HG03108 (cell line): Measurements from ENCODE around the gene STK32A.

Experiments used
- ATAC-seq: cut with Tn5 transposase; IDR thresholded peaks from one replicate; pipeline ENCODE4 v1.9.1; 2021; ENCODE audit warnings: moderate library complexity; ENCODE audit not compliant: unreplicated experiment

STK32A gene

DNA sequence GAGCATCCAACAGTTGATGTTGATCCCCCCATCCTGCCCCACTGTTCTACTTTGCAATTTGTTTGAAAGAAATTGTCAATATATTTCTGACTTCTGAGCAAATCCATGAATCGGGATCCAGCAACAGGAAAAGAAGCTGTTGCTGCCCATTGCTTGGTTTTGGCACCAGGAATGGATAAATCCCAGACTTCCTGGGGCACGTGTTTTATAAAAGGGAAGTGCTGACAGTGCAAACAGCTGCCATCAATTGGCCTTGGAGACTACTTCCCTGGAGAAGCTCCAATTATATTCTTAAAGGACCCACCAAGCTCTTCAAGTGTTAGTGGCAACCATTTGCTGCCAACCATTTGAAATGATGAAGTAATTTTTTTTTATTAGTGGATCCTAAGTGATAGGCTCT, 13.7 kb downstream of the STK32A start:
- ATAC-seq: no peak

DNA sequence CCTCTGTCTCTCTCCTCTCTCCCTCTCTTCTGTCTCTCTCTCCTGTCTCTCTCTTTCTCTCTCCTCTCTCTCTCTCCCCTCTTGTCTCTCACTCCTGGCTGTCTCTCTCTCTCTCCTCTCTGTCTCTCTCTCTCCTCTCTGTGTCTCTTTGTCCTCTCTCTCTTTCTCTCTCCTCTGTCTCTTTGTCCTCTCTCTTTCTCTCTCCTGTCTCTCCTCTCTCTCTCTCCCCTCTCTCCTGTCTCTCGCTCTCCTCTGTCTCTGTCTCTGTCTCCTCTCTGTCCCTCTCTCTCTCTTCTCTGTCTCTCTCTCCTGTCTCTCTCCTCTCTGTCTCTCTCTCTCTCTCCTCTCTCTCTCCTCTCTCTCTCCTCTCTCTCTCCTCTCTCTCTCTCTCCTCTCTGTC, 25.0 kb downstream of the STK32A start:
- ATAC-seq: no peak

DNA sequence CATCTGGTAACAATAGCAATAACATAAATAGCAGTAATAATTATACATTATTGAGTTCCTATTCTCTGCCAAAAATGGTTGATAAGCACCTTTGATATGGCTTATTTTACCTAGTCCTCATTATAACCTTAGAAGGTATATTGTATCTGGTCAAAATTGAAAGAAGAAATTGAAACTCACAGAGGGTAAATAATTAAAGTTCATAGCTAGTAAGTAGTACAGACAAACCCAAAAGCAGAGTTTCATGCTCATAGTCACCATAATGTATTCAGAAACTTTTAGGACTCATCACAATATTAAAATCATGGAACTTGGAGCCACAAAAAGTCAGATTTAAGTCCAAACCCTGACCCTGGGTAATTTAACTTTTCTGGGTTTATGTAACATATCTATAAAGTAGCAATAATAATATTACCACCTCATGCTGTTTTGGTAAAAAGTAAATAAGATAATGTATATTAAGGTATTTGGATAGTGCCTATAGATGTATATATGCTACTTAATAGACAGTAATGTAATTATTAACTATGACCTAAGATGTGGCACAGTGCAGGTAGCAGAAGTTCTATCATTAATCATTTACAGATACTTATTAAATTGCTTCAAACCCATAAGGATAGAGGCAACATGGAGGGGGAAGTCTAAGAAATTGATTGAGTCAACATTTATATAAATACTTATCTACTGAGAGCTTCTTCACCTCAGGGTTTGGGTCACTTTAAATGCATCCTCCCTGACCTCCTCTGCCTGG, 32.4 kb downstream of the STK32A start:
- ATAC-seq: no peak

DNA sequence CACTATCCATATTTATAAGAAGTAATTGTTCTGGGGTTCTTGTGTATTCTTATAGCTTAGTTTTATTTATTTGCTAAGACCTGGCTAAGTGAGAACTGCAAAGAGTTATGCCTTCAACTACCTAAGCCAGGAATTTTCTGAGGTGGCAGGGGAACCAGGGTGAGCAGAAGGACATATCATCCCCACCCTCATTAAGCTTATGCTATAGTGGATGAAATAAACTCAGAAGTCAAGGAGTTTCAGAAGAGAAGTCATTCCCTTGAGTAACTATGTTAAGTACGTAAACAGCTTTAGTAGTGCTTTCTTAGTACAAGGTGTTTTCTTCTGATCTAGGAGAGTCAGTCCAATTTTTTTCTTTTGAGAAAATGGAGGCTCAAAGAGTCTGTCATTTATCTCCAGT, 41.7 kb downstream of the STK32A start:
- no peak for ATAC-seq

DNA sequence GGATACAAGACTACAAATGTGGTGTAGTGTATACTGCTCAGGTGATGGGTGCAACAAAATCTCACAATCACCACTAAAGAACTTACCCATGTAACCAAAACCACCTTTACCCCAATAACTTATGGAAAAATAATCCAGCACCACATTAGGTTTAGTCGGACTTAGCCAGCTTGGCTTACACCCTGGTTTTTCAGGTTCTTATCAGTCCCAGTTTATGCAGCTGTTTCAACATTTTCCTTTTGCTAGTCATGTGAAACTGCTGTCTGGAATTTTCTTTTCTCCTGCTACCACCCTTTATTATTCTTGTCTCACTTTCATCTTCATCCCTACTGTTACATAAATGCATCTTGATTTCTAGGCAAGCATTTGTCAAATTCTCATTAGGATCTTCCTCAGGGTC, 51.5 kb downstream of the STK32A start:
- no peak for ATAC-seq

DNA sequence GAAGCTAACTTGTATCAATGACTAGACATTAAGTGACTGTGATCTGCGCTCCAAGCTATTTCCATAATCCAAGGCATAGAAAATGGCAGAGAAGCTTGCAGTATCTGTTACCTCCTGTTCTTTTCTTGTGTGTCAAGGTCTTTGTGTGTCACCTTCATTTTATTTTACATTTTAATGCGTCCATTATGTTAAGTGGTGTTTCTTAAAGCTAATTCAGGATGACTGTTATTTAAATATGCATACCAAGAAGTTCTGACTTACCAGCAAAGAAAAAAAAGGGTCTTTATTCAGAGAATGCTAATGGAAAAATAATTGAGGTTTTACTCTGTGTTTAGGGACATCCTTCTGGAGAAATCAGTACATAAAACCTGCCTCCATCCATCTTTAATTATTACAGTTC, 52.3 kb downstream of the STK32A start:
- no peak for ATAC-seq

DNA sequence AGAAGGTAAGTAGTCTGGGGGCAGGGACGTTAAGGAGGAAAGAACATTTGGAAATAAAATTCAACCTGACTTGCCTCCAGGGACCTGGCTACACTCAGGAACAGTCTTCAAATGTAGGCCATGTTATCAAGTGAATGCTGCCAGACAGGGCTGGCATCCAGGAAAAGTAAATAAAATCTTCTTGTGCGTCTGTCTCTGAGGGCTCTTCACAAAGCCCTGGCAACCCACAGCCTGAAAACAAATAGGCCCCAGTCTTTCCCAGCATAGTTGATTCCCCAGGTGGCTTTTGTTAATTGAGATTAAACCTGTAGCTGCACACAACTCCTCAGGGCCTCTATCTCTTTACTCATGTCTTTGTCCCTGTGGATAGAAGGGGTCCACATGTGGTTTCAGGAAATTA, 55.4 kb downstream of the STK32A start:
- no peak for ATAC-seq

DNA sequence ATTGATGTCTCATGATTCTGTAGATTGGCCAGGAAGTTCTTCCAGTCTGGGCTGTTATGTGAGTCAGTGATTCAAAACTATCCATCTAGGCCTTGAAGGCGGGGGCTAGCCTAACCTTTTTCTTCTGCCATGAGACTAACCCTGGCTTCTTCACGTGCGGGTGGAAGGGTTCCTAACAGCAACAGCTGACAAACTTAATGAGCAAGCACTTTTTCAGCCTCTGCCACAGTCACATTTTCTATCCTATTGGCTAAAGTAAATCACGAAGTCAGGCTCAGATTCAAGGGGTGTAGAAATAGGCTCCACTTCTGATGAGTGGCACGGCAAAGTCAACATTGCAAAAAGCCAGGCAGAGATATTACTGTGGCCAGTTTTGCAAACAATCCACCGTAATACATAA, 68.4 kb downstream of the STK32A start:
- ATAC-seq: no peak

DNA sequence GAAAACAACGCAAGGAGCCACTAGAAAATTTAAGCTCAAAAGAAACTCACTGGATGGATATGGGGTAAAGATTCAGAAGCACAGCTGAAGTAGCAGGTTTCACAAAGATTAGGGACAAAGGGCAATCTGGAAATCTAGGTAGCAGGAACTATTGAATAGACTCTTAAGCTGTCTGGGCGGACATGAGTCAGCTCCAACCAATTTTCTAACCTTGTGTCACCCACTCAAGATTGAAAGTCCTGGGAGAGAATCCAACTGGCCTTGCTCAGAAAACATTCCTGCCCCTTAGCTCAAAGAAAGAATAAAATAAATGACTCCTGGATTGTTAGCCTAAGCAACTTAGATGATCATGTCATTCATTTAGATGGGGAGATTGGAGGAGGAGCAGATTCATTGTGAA, 69.2 kb downstream of the STK32A start:
- ATAC-seq: no peak

DNA sequence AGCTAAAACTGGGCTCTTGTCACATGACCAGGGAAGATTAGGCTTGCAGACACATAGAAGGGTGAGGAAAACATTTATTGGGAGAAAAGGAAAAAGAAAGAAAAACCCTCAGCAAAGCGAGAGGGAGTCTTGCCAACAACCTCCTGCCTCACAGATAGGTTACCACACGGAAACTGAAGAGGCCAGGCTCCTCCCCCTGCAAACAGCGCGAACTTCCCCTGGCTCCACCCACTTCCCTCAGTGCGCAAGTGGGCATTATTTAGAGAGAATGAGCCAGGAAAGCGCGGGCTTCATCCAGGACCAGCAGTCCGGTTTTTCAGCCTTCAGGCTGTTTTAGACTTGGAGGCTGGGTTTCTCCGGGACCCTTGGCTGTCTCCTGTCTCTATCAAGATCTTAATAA, 70.3 kb downstream of the STK32A start:
- no peak for ATAC-seq

DNA sequence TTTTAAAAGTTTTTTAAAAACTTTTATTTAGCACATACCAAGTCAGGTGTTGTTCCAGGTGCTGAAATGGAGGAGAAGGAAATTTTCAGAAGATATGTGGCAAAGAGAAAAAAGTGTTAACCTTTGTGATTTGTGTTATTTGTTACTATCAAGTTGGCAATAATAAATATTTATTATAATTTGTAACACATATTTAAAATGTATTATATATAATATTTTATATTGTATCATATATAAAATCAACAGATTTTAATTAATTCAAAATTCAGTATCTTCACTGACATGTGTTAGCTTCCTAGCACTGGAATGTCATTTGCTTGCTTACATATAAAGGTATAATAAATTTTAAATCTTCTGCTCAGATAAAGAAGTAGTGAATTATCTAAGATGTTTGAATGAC, 71.5 kb downstream of the STK32A start:
- no peak for ATAC-seq

DNA sequence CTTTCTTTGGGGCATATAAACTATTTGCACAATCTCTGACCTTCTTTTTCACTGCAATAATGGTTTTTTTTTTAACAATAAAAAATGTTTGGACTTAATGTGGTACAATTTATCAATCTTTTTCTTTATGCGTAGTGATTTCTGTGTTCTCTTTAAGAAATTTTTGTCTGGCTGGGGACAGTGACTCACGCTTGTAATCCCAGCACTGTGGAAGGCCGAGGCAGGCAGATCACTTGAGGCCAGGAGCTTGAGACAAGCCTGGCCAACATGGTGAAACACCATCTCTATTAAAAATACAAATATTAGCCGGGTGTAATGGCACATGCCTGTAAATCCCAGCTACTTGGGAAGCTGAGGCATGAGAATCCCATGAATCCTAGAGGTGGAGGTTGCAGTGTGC, 72.3 kb downstream of the STK32A start:
- ATAC-seq: no peak

DNA sequence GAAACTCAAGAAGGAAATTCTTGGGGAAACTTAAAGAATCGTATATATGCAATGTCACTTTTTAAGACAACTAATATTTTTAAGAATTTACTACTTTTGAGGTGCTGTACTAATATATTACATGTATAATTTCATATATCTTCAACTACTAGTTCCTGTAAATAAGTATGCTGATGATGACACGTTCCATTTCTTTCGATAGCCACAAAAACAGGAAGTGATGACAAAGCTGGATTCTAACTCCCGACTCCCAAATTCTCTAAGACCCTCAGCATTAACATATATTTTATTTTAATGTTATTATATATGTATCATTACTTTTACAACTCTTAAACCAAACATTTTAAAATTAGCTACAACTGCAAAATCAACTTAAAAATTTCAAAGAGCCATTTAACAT, 74.8 kb downstream of the STK32A start:
- no peak for ATAC-seq

DNA sequence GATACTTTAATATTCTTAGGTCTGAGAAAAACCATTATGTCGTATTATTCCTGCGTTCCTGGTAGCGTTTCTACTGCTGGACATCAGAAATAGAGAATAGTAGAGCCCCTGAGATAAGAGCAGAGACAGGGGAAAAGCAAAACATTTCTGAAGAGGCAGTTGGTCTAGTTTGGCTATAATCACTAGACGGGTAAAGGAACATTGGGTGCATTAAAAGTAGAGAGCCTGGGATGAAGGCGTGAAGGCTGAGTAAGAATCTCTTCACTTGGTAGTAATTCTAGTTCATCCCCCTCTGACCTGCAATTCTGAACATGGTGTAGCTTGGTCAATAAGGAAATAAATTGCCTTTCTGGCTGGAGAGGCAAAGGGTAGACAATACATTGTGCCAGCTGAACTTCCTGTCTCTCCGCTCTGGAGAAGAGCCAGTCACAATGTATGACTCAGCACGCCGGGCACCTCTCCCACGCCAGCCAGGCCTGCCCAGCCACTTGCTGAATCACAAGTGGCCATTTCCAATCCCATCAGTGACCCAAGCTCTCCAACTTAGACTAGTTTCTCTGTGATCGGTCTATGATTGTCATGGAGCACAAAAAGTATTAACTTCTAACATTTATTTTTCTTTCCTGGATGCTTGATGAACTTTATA, 75.4 kb downstream of the STK32A start:
- ATAC-seq: no peak

DNA sequence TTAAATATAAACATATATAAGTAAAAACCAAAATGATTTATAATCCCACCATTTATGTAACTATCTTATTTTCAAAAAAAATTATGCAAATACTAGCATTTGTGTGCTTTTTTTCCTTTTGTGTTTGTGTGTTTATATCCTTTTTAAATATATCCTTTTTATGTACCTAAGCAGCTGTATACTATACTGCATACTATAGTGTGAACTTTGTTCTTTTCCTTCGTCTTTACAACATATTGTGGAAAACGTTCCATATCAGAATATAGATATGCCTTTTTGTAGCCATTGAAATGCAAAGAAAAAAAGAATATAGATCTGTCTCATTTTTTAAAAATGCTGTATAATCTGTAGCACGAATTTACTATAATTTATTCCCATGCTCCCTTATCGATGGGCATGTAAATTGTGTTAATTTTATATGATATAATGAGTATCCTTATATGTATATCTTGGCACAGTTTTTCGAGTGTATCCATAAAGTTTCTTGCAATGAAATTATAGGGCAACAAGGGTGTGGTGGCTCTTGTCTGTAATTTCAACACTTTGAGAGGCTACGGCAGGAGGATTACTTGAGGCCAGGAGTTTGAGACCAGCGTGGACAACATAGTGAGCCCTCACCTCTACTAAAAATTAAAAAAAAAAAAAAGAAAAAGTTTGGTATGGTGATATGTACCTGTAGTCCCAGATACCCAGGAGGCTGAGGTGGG, 83.3 kb downstream of the STK32A start:
- no peak for ATAC-seq

DNA sequence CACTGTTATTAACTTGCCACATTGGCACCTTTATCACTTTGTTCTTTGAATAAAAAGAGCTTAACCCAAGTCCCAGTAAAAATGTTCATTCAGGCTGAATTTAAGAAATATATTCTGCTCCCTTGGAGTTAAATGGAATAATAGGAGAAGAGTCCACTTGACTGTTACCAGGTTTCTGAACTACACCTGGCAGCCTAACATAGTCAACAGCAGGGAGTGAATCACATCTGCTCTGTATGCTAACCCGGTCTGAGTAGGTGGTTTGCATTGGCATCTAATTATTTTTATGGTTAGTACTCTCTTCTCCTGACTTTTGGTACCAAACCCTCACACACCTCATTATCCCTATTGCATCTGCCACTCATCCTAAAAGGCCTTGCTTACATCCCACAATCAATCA, 86.7 kb downstream of the STK32A start:
- no peak for ATAC-seq

DNA sequence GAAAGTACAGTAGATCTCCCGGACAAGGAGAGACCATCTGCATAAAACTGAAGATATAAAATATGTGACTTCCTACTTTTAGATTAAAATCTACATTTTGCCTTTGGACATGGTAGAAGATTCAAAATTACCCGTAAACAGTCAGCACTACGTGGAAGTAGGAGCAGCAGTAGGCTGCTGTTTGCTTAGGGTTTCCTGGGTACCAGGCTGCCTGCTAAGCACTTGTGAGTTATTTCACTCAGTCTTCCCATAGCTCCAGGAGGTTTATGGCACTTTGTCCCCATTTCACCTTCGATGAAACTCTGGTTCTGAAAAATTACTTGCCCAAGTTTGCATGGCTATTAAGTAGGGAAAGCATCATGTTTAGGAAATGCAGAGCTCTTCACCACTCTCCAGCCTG, 92.6 kb downstream of the STK32A start:
- ATAC-seq: no peak

DNA sequence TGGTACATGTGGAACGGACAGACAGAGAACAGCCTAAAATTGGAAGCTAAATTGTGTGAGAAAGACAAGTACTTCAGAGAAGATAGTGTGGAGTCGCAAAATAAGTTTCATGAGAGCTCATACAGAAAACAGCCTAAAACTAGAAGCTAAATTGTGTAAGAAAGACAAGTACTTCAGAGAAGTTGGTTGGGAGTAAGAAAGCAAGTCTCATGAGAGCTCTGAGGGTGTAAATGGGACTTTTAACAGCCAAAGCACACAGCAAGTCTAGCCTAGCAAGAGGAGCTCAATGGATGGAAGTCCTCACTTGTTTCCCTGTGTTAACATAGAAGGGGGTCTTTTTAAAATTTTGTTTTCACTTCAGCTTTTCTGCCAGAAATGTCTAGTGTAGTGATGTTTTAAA, 93.1 kb downstream of the STK32A start:
- ATAC-seq: no peak

DNA sequence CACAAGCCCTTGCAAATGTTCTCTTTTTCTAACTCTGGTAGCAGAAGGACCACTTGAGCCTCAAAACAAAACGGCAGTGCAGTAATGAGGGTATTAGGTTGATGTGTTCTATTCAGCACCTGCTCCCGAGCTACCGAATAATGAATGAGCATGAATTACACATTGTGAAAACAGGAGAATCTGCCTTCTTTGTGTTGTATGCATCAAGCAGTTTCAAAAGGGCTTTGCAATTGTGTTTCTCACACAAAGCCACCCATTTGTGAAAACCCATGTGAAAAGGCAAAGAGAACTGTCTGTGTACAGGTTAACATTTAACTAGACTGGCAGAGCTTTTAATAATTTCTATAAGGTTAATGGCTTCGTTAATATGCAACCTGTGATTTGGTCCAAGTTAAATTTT, 97.8 kb downstream of the STK32A start:
- ATAC-seq: peak; percentile 64

DNA sequence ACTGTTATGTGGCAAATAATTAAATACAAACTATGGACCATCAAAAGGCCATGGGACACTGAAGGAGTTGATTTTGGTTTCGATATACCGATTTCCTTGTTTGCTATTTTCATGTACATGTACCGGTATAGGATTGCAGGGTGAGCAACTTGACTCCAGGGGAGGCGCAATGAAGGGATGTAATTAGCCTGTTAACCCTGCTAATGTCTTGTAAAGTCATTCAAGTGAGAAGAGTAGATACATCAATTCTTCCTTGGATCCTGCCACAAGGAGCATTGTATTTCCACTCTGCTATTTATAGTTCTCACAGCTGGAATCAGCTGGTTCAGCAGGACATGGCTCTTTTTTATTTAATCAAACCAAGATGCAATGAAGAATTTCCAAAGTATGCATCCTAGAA, 102.0 kb downstream of the STK32A start:
- ATAC-seq: no peak

DNA sequence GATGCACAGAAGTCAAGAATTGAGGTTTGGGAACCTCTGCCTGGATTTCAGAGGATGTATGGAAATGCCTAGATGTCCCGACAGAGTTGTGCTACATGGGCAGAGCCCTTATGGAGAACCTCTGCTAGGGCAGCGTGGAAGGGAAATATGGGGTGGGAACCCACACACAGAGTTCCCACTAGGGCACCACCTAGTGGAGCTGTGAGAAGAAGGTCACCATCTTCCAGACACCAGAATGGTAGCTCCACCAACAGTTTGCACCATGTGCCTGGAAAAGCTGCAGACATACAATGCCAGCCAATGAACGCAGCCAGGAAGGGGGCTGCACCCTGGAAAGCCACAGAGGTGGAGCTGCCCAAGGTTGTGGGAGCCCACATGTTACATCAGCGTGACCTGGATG, 104.5 kb downstream of the STK32A start:
- ATAC-seq: no peak

DNA sequence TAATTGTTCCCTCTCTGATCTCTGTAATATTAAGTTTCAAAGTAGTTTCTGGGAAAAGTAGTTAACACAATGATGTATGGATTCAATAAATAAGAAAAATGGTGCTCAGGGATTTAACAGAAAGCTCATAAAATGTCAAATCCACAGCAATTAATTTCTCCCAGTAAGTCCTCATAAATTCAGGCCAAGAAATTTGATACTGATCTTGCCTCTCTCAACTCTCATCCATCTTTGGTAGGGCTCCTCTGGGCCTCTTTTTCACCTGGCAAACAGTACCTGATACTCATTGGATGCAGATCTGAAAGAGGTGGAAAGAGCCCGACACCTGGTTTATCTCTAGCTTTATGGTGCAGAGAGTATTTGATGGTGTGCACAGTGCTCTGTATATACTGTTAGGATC, 106.1 kb downstream of the STK32A start:
- ATAC-seq: no peak
